K562 (cell line): ENCODE results near the gene KCNQ5. TPM values are rescaled to one million over a fixed set of nuclear protein-coding genes. Genes with fewer than 3 reads are reported as not detected.

Experiments
- ATAC-seq: fragments of 200-7000 bp; cut with Tn5 transposase; 3 replicates; pipeline ENCODE4 v1.9.1; 2020; ENCODE audit warnings: moderate library complexity
- BruUV-seq: library from RNA; stranded (reverse); fragments of 400-500 nt; replicated peaks from 2 replicates; lab custom pipeline; 2021; lab: Mats Ljungman, UMichigan
- CTCF ChIA-PET: fragments of 300-600 bp; formaldehyde crosslinking; extraction: SDS; loops from one replicate; lab custom pipeline; 2021; ENCODE audit warnings: low intra/inter-chr PET ratio; lab: Yijun Ruan, JAX
- POLR2A ChIA-PET: fragments of 300-600, 350-650 bp; sonication (Branson Sonifier 250); formaldehyde crosslinking; extraction: SDS; loops from one replicate; lab custom pipeline; 2021; ENCODE audit warnings: antibody characterized with exemption, inconsistent platforms; lab: Yijun Ruan, JAX
- DNase-seq, 4 experiments: peaks; one replicate each; pipeline versions ENCODE4 v3.0.0 to v3.0.0-alpha.2; 2011 to 2018; ENCODE audit warnings: low spot score in 3 of 4, mixed read lengths in 3 of 4; ENCODE audit errors: extremely low read depth in 1 of 4
- FAIRE-seq: peaks from 2 replicates; lab custom pipeline; 2011; peaks lifted over from hg19 to GRCh38; lab: Jason Lieb, UNC
- H2AFZ ChIP-seq: 2 replicates; pipeline ENCODE4 v1.6.0; 2011; ENCODE audit warnings: low read depth, low read length, control low read depth, inconsistent platforms
- H3K27ac ChIP-seq: fragments of 200-600 bp; 3 replicates; pipeline ENCODE4 v1.8.0; 2011; ENCODE audit warnings: low read depth, mild to moderate bottlenecking, control low read depth, inconsistent platforms, low read length, moderate library complexity, mixed read lengths; ENCODE audit errors: extremely low read depth
- H3K27me3 ChIP-seq, 2 experiments: fragments of 300-600 bp in 1 of 2; 2 replicates in 1 of 2; 3 replicates in 1 of 2; pipeline versions ENCODE4 v1.6.0 to v1.8.0; 2011; ENCODE audit warnings: inconsistent platforms in 2 of 2, low read length in 2 of 2, mild to moderate bottlenecking in 1 of 2, mixed read lengths in 1 of 2, moderate library complexity in 1 of 2; ENCODE audit not compliant: control insufficient read depth in 2 of 2, insufficient read depth in 2 of 2
- H3K36me3 ChIP-seq: fragments of 300-600 bp; 3 replicates; pipeline ENCODE4 v1.8.0; 2011; ENCODE audit warnings: mild to moderate bottlenecking, low read length, inconsistent platforms; ENCODE audit not compliant: control insufficient read depth, insufficient read depth
- H3K4me1 ChIP-seq, 2 experiments: fragments of 200-600 bp in 1 of 2; replicated peaks in 1 of 2; 2 replicates in 1 of 2; 3 replicates in 1 of 2; pipeline versions ENCODE4 v1.5.1 to v1.8.0; 2011; ENCODE audit warnings: inconsistent platforms in 2 of 2, low read length in 2 of 2, mild to moderate bottlenecking in 1 of 2, mixed read lengths in 1 of 2, moderate library complexity in 1 of 2; ENCODE audit not compliant: control insufficient read depth in 2 of 2, insufficient read depth in 2 of 2
- H3K4me2 ChIP-seq: 2 replicates; pipeline ENCODE4 v1.6.1; 2011; ENCODE audit warnings: low read length, control low read depth, inconsistent platforms, mixed read lengths; ENCODE audit not compliant: insufficient read depth
- H3K4me3 ChIP-seq: fragments of 200-600 bp; sonication (generic), shearing (Covaris generic); 2 replicates; pipeline ENCODE4 v1.5.1; 2016; ENCODE audit warnings: control low read depth, inconsistent platforms
- H3K79me2 ChIP-seq: fragments of 200-600 bp; 3 replicates; pipeline ENCODE4 v1.8.0; 2011; ENCODE audit warnings: low read length, inconsistent platforms; ENCODE audit not compliant: control insufficient read depth, insufficient read depth
- H3K9ac ChIP-seq, 2 experiments: 2 replicates each; pipeline versions ENCODE4 v1.6.0 to v1.6.1; 2011; ENCODE audit warnings: low read depth in 2 of 2, low read length in 2 of 2, control low read depth in 1 of 2, inconsistent platforms in 1 of 2, mild to moderate bottlenecking in 1 of 2, mixed read lengths in 1 of 2; ENCODE audit not compliant: insufficient read depth in 1 of 2
- H3K9me1 ChIP-seq: one replicate; pipeline ENCODE4 v1.6.0; 2011; ENCODE audit warnings: inconsistent platforms, mild to moderate bottlenecking, low read length, moderate library complexity; ENCODE audit not compliant: control insufficient read depth, insufficient read depth
- H3K9me3 ChIP-seq: replicated peaks from 2 replicates; pipeline ENCODE4 v1.5.1; 2011; ENCODE audit warnings: low read depth, low read length, inconsistent platforms; ENCODE audit not compliant: control insufficient read depth, insufficient read depth
- H4K20me1 ChIP-seq: replicated peaks from 2 replicates; pipeline ENCODE4 v1.6.1; 2011; ENCODE audit warnings: low read length, inconsistent platforms, mixed read lengths; ENCODE audit not compliant: control insufficient read depth, insufficient read depth
- EWSR1 ChIP-seq: fragments of 450-650 bp; IDR thresholded peaks from 2 replicates; pipeline ENCODE4 v1.6.1; 2018; ENCODE audit warnings: borderline replicate concordance, mild to moderate bottlenecking, low read depth, moderate library complexity; ENCODE audit not compliant: partially characterized antibody
- HMG20A ChIP-seq: fragments of 450-650 bp; formaldehyde crosslinking; conservative IDR thresholded peaks from 2 replicates; pipeline ENCODE4 v1.4.0; 2020; ENCODE audit warnings: mild to moderate bottlenecking, mixed read lengths
- L3MBTL2 ChIP-seq: fragments of 450-650 bp; IDR thresholded peaks from 2 replicates; pipeline ENCODE4 v1.6.1; 2016; ENCODE audit warnings: mild to moderate bottlenecking, moderate library complexity
- ZBTB26 ChIP-seq: fragments of 450-650 bp; formaldehyde crosslinking; IDR thresholded peaks from 2 replicates; pipeline ENCODE4 v1.4.0; 2022; ENCODE audit warnings: missing genetic modification characterization
- ZNF644 ChIP-seq: fragments of 200-800 bp; sonication (Bioruptor generic); IDR thresholded peaks from 2 replicates; pipeline ENCODE4 v1.6.1; 2016; ENCODE audit warnings: low read depth, missing genetic modification characterization, missing compliant biosample characterization
- WGBS: fragments of 100-300 bp; shearing (Covaris generic); methylation state at CpG from one replicate; pipeline ENCODE4 v1.1.6; 2016; ENCODE audit warnings: low coverage, mixed read lengths; ENCODE audit not compliant: insufficient coverage; ENCODE audit errors: missing lambda C conversion rate; 5-methylcytosine and 5-hydroxymethylcytosine counted together
- in situ Hi-C: fragments of 300-500 bp; cut with MboI; formaldehyde crosslinking; loops from 4 replicates; pipeline ENCODE4 v1.15.0; 2018; ENCODE audit warnings: inconsistent platforms, mixed read lengths
- intact Hi-C: fragments of 100-400 bp; cut with micrococcal nuclease; formaldehyde crosslinking; loops from 2 replicates; pipeline ENCODE4 v1.14.2; 2022
- polyA plus RNA-seq, 8 experiments: library from polyadenylated mRNA; depleted of rRNA in 4 of 8; stranded (reverse) in 5 of 8; unstranded in 3 of 8; fragments of >200 nt; fragmentation: Nextera tagmentation in 2 of 8; fragmentation: Illumina TruSeq in 1 of 8; extraction: Ambion mirVana in 2 of 8; extraction: Trizol in 1 of 8; gene quantifications; 2 replicates each; pipeline versions ENCODE4 v1.2.1 to v1.2.3, GENCODE V29; 2011 to 2014; ENCODE audit warnings: inconsistent platforms in 1 of 8, missing spikeins in 1 of 8
- total RNA-seq, 7 experiments: library from RNA; depleted of rRNA in 6 of 7; stranded (reverse); fragments of >200 nt in 6 of 7; fragmentation: Illumina TruSeq in 2 of 7; extraction: Trizol in 2 of 7; gene quantifications; 2 replicates each; pipeline versions ENCODE4 v1.2.1 to v1.2.3, GENCODE V29; 2011 to 2021; ENCODE audit warnings: low replicate concordance in 1 of 7

KCNQ5 gene
- total and polyA plus RNA-seq, 9 of the 15 experiments (the other 6 are each of a cell fraction or from before 2014, with no cell fraction given): 0.31 to 5.9 (median 2.6) TPM

DNA sequence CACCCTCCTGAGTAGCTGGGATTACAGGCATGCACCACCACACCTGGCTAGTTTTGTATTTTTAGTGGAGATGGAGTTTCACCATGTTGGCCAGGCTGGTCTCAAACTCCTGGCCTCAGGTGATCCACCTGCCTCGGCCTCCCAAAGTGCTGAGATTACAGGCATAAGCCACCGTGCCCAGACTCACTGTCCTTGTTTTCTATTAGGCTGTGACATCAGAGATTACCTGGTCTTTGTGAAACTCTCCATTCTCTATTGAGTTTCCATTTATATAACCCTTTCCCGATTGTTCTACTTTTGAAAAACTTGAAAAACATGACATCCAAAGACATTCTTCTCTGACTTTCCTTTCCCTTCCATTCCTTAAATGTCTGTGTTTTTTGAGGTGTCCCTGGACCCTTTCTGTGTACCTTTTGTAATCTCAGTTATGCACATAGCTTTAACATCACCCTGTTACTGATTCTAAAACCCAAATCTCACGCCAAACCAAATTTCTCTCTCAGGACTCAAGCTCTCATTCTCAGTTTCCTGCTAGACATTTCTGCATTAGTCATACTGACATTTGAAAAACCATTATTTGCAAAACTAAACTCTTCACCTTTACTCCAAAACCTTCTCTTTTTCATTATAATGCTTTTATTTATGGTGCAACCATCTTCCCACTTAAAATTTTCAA is 466.4 kb downstream of the KCNQ5 start:
- ATAC-seq (no peak), FAIRE-seq (no peak), DNase-seq (no peak)
- Histone ChIP-seq H3K9me3 (no peaks in the 10 kb centered on the region), H3K27me3 (no peaks in the 10 kb centered on the region), H3K4me3 (no peak overlapping the region), H4K20me1 (no peaks in the 10 kb centered on the region), H3K79me2 (no peaks in the 10 kb centered on the region), H3K36me3 (no peaks in the 10 kb centered on the region), H3K9ac (no peak overlapping the region), H3K4me1 (no peaks in the 10 kb centered on the region), H3K9me1 (no peaks in the 10 kb centered on the region), H3K4me2 (no peak overlapping the region), H3K27ac (no peak overlapping the region), H2AFZ (no peak overlapping the region)
- 11% methylated on average over 3 of the region's 4 CpGs for WGBS
- ChIA-PET CTCF (no interaction called here), POLR2A (interaction anchor here (1.0 kb wide), 1 partner anchor 15 kb away, joined by 3 read pairs; no protein-coding TSS in a partner anchor)
- BruUV-seq: no TSS peak
- intact Hi-C loops: no loop called here
- in situ Hi-C loops: no loop called here
- TF ChIP-seq ZBTB26 (no peak), EWSR1 (no peak), HMG20A (CRISPR knock-in tag) (no peak), L3MBTL2 (no peak), ZNF644 (no peak)
